Measurements from ENCODE around the gene SLC5A4. TPM values are rescaled to one million over a fixed set of nuclear protein-coding genes. Genes with fewer than 3 reads are reported as not detected.

The SLC5A4 gene
- polyA plus RNA-seq, 1 donor from 2014 or later, result not detected

GRCh38 chr22:32248276-32248675 is 6.9 kb downstream of the SLC5A4 start:
- no peaks in the 10 kb centered on the region for H3K36me3 Mint-ChIP-seq
- H3K27me3 Mint-ChIP-seq, result peaks cover 19% of the 10 kb centered on the region
- no peak overlapping the region for H3K4me3 Mint-ChIP-seq
- H3K9me3 Mint-ChIP-seq, result peaks cover 0 to 2% (median 0%) of the 10 kb centered on the region in 3 donors
- no peak overlapping the region for H3K27ac Mint-ChIP-seq
- no peaks in the 10 kb centered on the region for H3K4me1 Mint-ChIP-seq

- no peak overlapping the region for H3K27ac Mint-ChIP-seq
- no peaks in the 10 kb centered on the region for H3K4me1 Mint-ChIP-seq
- no peaks in the 10 kb centered on the region for H3K9me3 Mint-ChIP-seq
- no peaks in the 10 kb centered on the region for H3K36me3 Mint-ChIP-seq
- peaks cover 15% of the 10 kb centered on the region for H3K27me3 Mint-ChIP-seq
- no peak overlapping the region for H3K4me3 Mint-ChIP-seq
These were observed 9.0 kb downstream of the SLC5A4 start for GRCh38 chr22:32246166-32246565.

- H3K36me3 Mint-ChIP-seq, result no peaks in the 10 kb centered on the region
- no peaks in the 10 kb centered on the region for H3K9me3 Mint-ChIP-seq
- no peak overlapping the region for H3K27ac Mint-ChIP-seq
- H3K27me3 Mint-ChIP-seq, result peaks cover 12% of the 10 kb centered on the region
- H3K4me3 Mint-ChIP-seq, result no peak overlapping the region
- H3K4me1 Mint-ChIP-seq, result no peaks in the 10 kb centered on the region
These were observed 10.1 kb downstream of the SLC5A4 start for GRCh38 chr22:32245042-32245441.

- Mint-ChIP-seq H3K4me1 (no peaks in the 10 kb centered on the region), H3K4me3 (no peak overlapping the region), H3K36me3 (no peaks in the 10 kb centered on the region), H3K27me3 (peaks cover 9% of the 10 kb centered on the region), H3K9me3 (no peaks in the 10 kb centered on the region), H3K27ac (no peak overlapping the region)
These were observed 10.6 kb downstream of the SLC5A4 start for GRCh38 chr22:32244547-32244946.

GRCh38 chr22:32240461-32240860 is 14.7 kb downstream of the SLC5A4 start:
- Mint-ChIP-seq H3K4me3 (no peak overlapping the region), H3K27me3 (peaks cover 1% of the 10 kb centered on the region), H3K27ac (no peak overlapping the region), H3K36me3 (no peaks in the 10 kb centered on the region), H3K9me3 (no peaks in the 10 kb centered on the region), H3K4me1 (no peaks in the 10 kb centered on the region)

- Mint-ChIP-seq H3K4me1 (no peaks in the 10 kb centered on the region), H3K36me3 (no peaks in the 10 kb centered on the region), H3K27me3 (peaks cover 7% of the 10 kb centered on the region), H3K4me3 (no peak overlapping the region), H3K9me3 (peaks cover 0 to 2% (median 0%) of the 10 kb centered on the region in 3 donors), H3K27ac (no peak overlapping the region)
These were observed 17.2 kb downstream of the SLC5A4 start for GRCh38 chr22:32237906-32238305.

GRCh38 chr22:32236970-32237369 is 18.2 kb downstream of the SLC5A4 start:
- Mint-ChIP-seq H3K27ac (peak overlapping the region in 1 of 3 donors; percentile 38), H3K9me3 (peaks cover 0 to 2% (median 0%) of the 10 kb centered on the region in 3 donors), H3K27me3 (peaks cover 7% of the 10 kb centered on the region), H3K4me3 (no peak overlapping the region), H3K4me1 (no peaks in the 10 kb centered on the region), H3K36me3 (peaks cover 2% of the 10 kb centered on the region)

GRCh38 chr22:32233091-32233490 is 22.1 kb downstream of the SLC5A4 start:
- Mint-ChIP-seq H3K4me1 (no peaks in the 10 kb centered on the region), H3K27ac (no peak overlapping the region), H3K27me3 (peaks cover 10% of the 10 kb centered on the region), H3K9me3 (peaks cover 0 to 4% (median 0%) of the 10 kb centered on the region in 3 donors), H3K36me3 (peaks cover 2% of the 10 kb centered on the region), H3K4me3 (no peak overlapping the region)

GRCh38 chr22:32232191-32232830 is 22.8 kb downstream of the SLC5A4 start:
- H3K4me3 Mint-ChIP-seq, result no peak overlapping the region
- H3K4me1 Mint-ChIP-seq, result no peaks in the 10 kb centered on the region
- no peak overlapping the region for H3K27ac Mint-ChIP-seq
- H3K27me3 Mint-ChIP-seq, result peaks cover 10% of the 10 kb centered on the region
- peaks cover 2% of the 10 kb centered on the region for H3K36me3 Mint-ChIP-seq
- H3K9me3 Mint-ChIP-seq, result peaks cover 0 to 4% (median 0%) of the 10 kb centered on the region in 3 donors

GRCh38 chr22:32226326-32227104 is 28.6 kb downstream of the SLC5A4 start:
- Mint-ChIP-seq H3K27ac (no peak overlapping the region), H3K4me1 (no peaks in the 10 kb centered on the region), H3K36me3 (no peaks in the 10 kb centered on the region), H3K4me3 (no peak overlapping the region), H3K27me3 (peaks cover 8% of the 10 kb centered on the region), H3K9me3 (peaks cover 0 to 2% (median 0%) of the 10 kb centered on the region in 3 donors)

- no peak overlapping the region for H3K4me3 Mint-ChIP-seq
- peaks cover 6% of the 10 kb centered on the region for H3K27me3 Mint-ChIP-seq
- no peaks in the 10 kb centered on the region for H3K9me3 Mint-ChIP-seq
- H3K36me3 Mint-ChIP-seq, result no peaks in the 10 kb centered on the region
- no peaks in the 10 kb centered on the region for H3K4me1 Mint-ChIP-seq
- H3K27ac Mint-ChIP-seq, result no peak overlapping the region
These were observed 32.2 kb downstream of the SLC5A4 start for GRCh38 chr22:32222991-32223390.

- no peak overlapping the region for H3K27ac Mint-ChIP-seq
These were observed 36.1 kb downstream of the SLC5A4 start for GRCh38 chr22:32219026-32219425.

GRCh38 chr22:32218470-32218869 is 36.7 kb downstream of the SLC5A4 start:
- no peak overlapping the region for H3K27ac Mint-ChIP-seq
- H3K4me1 Mint-ChIP-seq, result no peaks in the 10 kb centered on the region
- peaks cover 8% of the 10 kb centered on the region for H3K27me3 Mint-ChIP-seq
- no peak overlapping the region for H3K4me3 Mint-ChIP-seq
- no peaks in the 10 kb centered on the region for H3K36me3 Mint-ChIP-seq
- H3K9me3 Mint-ChIP-seq, result no peaks in the 10 kb centered on the region

More at GRCh38 chr22:32219026-32219425, 36.1 kb downstream of the SLC5A4 start:
- no peaks in the 10 kb centered on the region for H3K9me3 Mint-ChIP-seq
- H3K36me3 Mint-ChIP-seq, result no peaks in the 10 kb centered on the region
- no peaks in the 10 kb centered on the region for H3K4me1 Mint-ChIP-seq
- peaks cover 8% of the 10 kb centered on the region for H3K27me3 Mint-ChIP-seq
- no peak overlapping the region for H3K4me3 Mint-ChIP-seq

GRCh38 chr22:32217465-32217864 is 37.7 kb downstream of the SLC5A4 start:
- Mint-ChIP-seq H3K27me3 (peaks cover 8% of the 10 kb centered on the region), H3K9me3 (no peaks in the 10 kb centered on the region), H3K36me3 (no peaks in the 10 kb centered on the region), H3K4me1 (no peaks in the 10 kb centered on the region), H3K27ac (no peak overlapping the region), H3K4me3 (no peak overlapping the region)

- Mint-ChIP-seq H3K27me3 (peaks cover 8% of the 10 kb centered on the region), H3K36me3 (no peaks in the 10 kb centered on the region), H3K27ac (no peak overlapping the region), H3K4me1 (no peaks in the 10 kb centered on the region), H3K4me3 (no peak overlapping the region), H3K9me3 (no peaks in the 10 kb centered on the region)
These were observed 38.2 kb downstream of the SLC5A4 start for GRCh38 chr22:32216911-32217310.

- no peak overlapping the region for H3K4me3 Mint-ChIP-seq
These were observed 44.1 kb downstream of the SLC5A4 start for GRCh38 chr22:32211011-32211410.

More at GRCh38 chr22:32211011-32211410, 44.1 kb downstream of the SLC5A4 start:
- no peak overlapping the region for H3K27ac Mint-ChIP-seq
- no peaks in the 10 kb centered on the region for H3K9me3 Mint-ChIP-seq
- peaks cover 8% of the 10 kb centered on the region for H3K27me3 Mint-ChIP-seq
- H3K4me1 Mint-ChIP-seq, result no peaks in the 10 kb centered on the region
- H3K36me3 Mint-ChIP-seq, result no peaks in the 10 kb centered on the region
